Ovary (tissue), 3 donors: ENCODE data around the gene KRTAP4-8.

Source experiments
- POLR2A ChIP-seq: fragments of 450-650 bp; IDR thresholded peaks from one replicate; pipeline ENCODE4 v1.6.1; 2017; ENCODE audit warnings: antibody characterized with exemption, mild to moderate bottlenecking, moderate library complexity
- TF ChIP-seq, protein P1 (sequence below), 3 donors: fragments of 450-650 bp in 2 of 3; fragments of 200-600 bp in 1 of 3; IDR thresholded peaks; one replicate each; pipeline versions ENCODE4 v1.5.1 to v1.8.0; 2016 to 2022; ENCODE audit warnings: antibody characterized with exemption in 3 of 3, mild to moderate bottlenecking in 1 of 3
- donor health status: DM: no; HTN: no; CAD: no.

DNA sequence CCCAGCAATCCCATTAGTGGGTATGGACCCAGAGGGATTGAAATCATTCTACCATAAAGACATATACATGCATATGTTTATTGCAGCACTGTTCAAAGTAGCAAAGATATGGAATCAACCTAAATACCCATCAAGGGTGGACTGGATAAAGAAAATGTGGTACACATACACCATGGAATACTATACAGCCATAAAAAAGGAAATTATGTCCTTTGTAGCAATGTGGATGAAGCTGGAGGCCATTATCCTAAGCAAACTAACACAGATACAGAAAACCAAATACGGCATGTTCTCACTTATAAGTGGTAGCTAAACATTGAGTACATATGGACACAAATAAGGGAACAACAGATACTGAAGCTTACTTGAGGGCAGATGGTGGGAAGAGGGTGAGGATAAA, 40.4 kb downstream of the KRTAP4-8 start:
- no peak for TF ChIP-seq POLR2A
- TF ChIP-seq, protein P1, sequence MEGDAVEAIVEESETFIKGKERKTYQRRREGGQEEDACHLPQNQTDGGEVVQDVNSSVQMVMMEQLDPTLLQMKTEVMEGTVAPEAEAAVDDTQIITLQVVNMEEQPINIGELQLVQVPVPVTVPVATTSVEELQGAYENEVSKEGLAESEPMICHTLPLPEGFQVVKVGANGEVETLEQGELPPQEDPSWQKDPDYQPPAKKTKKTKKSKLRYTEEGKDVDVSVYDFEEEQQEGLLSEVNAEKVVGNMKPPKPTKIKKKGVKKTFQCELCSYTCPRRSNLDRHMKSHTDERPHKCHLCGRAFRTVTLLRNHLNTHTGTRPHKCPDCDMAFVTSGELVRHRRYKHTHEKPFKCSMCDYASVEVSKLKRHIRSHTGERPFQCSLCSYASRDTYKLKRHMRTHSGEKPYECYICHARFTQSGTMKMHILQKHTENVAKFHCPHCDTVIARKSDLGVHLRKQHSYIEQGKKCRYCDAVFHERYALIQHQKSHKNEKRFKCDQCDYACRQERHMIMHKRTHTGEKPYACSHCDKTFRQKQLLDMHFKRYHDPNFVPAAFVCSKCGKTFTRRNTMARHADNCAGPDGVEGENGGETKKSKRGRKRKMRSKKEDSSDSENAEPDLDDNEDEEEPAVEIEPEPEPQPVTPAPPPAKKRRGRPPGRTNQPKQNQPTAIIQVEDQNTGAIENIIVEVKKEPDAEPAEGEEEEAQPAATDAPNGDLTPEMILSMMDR (IDR thresholded peaks at IDR 0.05), result no peak
